NCI-H1694 treated with DMSO at 0.1 percent for 48 hours (cell line): ENCODE measurements around the gene CLEC16A.

ENCODE experiments used
- DNase-seq: peaks from one replicate; lab custom pipeline; 2025; lab: John Stamatoyannopoulos, UW

CLEC16A gene

DNA sequence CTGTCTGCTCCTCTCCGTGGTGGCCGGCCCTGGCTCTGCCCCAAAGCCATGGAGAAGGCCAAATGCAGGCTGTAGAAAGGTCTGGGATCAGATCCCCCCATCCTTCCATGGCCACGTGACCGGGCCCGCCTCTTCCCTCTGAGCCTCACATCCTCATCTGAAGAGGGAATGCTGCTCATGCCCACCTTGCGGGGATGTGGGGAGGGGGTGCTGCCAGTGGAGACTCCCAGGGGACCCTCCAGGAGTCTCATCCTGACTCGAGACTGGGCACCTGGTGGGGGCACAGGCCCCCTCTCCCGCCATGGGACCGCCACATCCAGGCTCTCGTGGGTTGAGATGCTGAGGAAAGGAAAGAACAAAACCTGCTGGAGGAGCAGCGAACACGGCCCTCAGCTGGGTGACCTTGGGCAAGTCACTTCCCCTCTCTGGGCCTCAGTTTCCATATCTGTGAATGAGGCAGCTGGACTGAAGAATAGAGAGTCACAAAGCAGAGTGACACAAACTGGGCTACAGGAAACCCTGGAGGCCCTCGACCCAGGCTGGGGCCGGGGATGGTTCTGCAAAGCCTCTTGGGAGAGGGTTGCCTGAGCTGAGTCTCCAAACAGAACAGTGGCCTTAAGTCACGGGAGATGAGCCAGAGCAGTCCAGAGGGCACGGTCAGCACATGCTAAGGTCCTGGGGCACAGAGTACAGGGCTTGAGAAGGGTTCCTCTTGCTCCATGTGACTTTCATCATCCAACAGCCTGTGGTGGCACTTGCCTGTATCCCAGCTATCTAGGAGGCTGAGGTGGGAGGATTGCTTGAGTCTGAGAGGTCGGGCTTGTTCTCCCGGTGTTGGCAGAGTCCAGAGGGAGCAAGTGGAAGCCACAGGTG is 281.5 kb downstream of the CLEC16A start:
- DNase-seq, result no peak

GRCh38 chr16:11229432-11229831 is 285.1 kb downstream of the CLEC16A start:
- DNase-seq, result no peak

DNA sequence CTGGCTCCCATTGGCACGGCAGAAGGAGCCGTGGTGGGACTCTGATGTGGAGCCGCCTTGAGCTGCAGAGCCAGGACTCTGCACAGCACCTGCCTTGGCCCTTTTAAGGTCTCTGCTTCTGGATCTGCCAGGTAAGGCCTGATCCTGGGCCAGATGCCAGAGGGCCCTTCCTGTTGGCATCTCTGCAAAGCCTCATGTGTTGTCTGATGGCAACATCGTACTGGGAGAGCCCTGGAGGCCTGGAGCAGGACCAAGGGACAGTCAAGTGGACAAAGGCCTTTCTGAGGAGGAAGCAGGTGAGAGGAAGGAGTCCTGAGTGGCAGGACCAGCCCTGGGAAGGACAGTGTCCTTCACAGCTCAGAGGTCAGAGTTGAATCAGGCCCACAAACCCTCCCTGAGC is 285.5 kb downstream of the CLEC16A start:
- no peak for DNase-seq

GRCh38 chr16:11231367-11231970 is 287.1 kb downstream of the CLEC16A start:
- DNase-seq, result no peak
